Measurements from ENCODE around the gene TACC2.
"Not testable (repeated sequence)": the region's sequence is repeated elsewhere in the genome, so short reads cannot be mapped to it uniquely, and the experiment has no call there.

Gene TACC2

DNA sequence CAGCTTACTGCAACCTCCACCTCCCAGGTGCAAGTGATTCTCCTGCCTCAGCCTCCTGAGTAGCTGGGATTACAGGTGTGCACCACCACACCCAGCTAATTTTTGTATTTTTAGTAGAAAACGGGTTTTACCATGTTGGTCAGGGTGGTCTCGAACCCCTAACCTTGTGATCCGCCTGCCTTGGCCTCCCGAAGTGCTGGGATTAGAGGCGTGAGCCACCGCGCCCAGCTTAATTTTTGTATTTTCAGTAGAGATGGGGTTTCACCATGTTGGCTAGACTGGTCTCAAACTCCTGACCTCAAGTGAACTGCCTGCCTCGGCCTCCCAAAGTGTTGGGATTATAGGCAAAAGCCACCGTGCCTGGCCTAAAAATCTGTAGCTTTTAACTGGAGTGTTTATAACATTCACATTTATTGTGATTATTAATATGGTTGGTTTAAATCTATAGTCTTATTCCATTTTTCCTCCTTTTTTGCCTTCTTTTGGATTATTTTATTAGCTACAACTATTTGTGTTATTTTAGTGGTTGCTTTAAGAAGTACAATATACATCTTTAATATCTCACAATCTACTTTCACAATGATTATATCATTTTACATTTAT lies 77.5 kb downstream of the TACC2 start:
- not testable (repeated sequence) for DNase-seq

DNA sequence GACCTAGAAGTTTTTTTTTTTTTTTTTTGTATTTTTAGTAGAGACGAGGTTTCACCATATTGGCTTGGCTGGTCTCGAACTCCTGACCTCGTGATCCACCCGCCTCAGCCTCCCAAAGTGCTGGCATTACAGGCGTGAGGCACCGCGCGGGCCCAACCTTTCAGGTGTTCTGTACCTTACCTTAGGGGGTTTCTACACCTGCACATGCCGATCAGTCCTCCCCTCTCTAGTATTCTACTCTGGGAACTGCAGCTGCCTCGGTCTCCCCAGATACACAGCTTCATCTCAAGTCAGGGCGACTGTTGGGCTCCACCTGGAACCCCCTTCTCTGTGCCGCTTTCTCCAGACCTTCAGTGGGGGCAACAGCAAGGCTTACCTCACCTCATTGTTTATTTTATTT lies 79.9 kb downstream of the TACC2 start:
- no peak for DNase-seq

DNA sequence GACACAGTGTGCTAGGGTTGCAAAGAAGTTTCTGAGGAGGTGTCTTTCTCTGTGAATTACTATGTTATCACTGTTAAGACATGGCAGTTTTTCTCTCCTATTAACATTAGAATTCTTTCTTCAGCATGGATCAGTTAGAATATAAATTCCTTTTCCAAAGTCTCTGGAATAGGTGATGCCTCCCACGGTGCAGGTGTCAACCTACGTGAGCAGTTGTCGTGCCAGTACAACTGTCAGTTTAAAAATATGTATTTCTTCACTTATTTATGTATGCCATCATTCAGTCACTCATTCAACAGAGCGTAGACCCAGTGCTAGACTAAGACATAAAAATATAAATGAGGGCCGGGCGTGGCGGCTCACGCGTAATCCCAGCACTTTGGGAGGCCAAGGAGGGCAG lies 83.5 kb downstream of the TACC2 start:
- no peak for DNase-seq

DNA sequence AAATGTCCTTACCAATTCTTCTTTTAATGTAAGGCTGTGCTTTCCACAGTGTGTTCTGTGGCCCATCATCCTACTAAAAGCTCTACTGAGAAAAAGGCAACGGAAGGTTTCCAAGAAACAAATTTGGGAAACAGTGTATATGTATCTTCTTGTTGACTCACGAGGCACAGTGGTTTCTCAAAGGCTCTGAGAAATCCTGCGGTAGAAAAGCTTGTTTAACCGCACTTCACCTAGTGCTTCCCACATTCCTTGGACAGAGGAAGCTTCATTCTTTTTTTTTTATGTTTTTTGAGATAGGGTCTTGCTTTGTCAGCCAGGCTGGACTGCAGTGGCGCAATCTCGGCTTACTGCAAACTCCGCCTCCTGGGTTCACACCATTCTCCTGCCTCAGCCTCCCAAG lies 84.5 kb downstream of the TACC2 start:
- DNase-seq: no peak

DNA sequence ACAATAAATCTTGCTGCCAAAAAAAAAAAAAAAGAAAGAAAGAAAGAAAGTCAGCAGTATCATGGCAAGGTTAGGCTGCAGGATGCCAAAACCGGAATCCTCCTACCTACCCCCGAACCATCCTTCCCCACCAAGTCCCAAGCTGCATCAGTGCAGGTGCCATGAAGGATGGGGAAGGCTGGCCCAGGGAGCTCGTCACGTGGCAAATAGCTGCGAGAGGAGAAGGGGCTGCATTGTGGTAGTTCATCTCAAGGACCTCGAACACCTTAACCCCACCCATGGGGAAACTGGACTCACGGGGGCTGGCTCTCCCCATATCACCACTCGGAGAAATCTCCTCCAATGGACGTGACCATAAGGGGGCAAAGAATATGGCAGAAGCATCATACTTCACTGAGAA lies 86.2 kb downstream of the TACC2 start:
- no peak for DNase-seq

DNA sequence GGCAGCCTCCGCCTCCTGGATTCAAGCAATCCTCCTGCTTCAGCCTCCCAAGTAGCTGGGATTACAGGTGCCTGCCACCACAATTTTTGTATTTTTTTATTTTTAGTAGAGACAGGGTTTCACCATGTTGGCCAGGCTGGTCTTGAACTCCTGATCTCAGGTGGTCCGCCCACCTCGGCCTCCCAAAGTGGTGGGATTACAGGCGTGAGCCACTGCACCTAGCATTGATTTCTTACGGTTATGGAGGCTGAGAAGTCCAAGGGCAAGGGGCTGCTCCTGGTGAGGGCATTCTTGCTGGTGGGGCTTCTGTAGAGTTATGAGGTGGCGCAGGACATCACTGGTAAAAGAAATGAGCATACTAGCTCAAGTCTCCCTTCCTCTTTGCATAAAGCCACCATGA lies 86.9 kb downstream of the TACC2 start:
- DNase-seq: not testable (repeated sequence)

DNA sequence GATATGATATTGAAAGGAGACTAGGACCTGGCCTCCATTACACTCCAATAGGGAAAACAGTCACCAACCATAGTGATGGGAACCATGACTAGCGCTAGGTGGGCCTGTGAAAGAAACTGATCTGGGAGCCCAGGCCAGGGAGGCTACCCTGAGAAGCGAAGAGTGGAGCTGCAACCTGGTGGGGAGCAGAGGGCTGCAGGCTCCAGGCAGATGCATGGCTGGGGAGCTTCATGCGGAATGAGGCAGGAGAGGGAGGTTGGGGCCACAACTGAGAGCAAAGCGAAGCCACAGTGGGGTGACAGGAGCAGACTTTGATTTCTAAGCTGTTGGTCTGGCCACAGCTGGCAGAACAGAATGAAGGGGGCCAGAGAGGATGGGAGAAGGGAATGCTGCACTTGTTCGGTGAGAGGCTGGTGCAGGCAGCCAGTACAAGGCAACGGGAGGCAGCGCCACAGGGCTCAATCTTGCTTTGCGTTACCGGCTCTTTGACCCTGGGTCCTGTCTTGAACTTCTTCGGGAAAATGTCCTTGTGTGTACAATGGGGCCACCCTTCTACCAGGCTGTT lies 88.4 kb downstream of the TACC2 start:
- DNase-seq: no peak

DNA sequence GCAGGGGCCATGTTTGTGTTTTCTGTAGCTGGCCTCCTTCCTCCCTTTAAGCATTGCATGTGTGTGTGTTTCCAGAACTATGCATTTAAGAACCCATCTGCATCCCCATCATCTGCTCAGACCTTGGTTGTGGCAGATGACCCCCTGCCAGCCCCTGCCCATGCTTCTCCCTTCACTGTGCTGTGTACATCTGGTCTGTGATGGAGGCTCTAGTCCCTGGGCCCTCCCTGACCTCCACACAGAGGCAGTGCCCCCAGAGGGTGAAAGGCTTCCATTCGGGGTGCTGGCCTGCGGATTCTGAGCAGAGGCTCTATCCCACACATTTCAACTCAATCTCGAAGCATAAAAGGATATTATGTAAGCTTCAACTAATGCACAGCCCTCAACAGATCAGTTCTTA lies 89.4 kb downstream of the TACC2 start:
- DNase-seq: no peak

DNA sequence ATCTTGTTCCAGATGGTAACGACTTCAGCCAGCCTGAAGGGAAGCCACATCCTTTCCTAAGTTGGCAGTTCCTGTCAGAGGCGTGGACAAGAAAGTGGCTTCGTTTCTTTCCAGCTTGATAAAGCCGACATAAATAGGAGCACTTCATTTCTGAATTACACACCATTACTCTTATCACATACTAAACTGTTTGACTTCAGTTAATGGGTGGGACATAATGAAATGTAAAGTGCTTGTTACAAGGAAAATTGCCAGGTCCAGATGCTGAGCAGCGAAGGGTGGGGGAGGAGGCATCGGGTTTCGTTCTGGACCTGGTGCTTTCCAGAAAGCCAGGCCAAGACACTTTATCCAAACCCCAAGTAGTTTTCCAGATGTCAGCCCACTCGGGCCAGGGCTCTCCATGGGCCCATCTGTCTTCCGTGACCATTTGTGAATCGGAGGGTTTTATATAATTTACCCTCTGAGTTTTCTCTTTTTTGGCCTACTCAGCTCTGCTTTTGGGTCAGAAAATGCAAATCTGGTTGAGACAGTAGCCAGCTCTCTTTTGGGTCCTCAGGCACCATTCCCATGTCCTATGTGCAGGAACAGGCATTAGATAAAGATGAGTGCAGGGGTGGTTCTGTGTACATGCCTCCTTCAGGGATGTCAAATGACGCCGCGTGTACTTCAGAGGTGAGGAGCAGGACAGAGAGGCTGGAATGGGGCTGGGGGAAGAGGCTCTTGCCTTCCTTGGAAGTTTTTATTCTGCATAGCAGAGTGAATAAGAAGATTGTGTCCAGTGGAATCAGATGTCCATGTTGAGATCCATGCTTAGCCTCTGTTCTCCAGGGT lies 90.2 kb downstream of the TACC2 start:
- no peak for DNase-seq

DNA sequence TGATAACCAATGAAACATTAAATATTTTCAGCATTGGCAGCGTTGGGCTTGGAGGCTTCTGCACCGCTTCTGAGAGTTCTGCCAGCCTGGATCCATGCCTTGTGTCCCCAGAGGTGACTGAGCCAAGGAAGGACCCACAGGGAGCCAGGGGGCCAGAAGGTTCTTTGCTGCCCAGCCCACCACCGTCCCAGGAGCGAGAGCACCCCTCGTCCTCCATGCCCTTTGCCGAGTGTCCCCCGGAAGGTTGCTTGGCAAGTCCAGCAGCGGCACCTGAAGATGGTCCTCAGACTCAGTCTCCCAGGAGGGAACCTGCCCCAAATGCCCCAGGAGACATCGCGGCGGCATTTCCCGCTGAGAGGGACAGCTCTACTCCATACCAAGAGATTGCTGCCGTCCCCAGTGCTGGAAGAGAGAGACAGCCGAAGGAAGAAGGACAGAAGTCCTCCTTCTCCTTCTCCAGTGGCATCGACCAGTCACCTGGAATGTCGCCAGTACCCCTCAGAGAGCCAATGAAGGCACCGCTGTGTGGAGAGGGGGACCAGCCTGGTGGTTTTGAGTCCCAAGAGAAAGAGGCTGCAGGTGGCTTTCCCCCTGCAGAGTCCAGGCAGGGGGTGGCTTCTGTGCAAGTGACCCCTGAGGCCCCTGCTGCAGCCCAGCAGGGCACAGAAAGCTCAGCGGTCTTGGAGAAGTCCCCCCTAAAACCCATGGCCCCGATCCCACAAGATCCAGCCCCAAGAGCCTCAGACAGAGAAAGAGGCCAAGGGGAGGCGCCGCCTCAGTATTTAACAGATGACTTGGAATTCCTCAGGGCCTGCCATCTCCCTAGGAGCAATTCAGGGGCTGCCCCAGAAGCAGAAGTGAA lies 93.9 kb downstream of the TACC2 start:
- DNase-seq: no peak

DNA sequence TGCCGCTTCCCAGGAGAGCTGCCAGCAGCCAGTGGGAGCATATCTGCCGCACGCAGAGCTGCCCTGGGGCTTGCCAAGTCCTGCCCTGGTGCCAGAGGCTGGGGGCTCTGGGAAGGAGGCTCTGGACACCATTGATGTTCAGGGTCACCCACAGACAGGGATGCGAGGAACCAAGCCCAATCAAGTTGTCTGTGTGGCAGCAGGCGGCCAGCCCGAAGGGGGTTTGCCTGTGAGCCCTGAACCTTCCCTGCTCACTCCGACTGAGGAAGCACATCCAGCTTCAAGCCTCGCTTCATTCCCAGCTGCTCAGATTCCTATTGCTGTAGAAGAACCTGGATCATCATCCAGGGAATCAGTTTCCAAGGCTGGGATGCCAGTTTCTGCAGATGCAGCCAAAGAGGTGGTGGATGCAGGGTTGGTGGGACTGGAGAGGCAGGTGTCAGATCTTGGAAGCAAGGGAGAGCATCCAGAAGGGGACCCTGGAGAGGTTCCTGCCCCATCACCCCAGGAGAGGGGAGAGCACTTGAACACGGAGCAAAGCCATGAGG lies 94.6 kb downstream of the TACC2 start:
- DNase-seq: no peak

DNA sequence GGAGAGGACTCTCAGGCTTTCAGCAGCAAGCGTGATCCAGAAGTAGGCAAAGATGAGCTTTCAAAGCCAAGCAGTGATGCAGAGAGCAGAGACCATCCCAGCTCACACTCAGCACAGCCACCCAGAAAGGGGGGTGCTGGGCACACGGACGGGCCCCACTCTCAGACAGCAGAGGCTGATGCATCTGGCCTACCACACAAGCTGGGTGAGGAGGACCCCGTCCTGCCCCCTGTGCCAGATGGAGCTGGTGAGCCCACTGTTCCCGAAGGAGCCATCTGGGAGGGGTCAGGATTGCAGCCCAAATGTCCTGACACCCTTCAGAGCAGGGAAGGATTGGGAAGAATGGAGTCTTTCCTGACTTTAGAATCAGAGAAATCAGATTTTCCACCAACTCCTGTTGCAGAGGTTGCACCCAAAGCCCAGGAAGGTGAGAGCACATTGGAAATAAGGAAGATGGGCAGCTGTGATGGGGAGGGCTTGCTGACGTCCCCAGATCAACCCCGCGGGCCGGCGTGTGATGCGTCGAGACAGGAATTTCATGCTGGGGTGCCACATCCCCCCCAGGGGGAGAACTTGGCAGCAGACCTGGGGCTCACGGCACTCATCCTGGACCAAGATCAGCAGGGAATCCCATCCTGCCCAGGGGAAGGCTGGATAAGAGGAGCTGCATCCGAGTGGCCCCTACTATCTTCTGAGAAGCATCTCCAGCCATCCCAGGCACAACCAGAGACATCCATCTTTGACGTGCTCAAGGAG lies 95.5 kb downstream of the TACC2 start:
- DNase-seq: no peak

DNA sequence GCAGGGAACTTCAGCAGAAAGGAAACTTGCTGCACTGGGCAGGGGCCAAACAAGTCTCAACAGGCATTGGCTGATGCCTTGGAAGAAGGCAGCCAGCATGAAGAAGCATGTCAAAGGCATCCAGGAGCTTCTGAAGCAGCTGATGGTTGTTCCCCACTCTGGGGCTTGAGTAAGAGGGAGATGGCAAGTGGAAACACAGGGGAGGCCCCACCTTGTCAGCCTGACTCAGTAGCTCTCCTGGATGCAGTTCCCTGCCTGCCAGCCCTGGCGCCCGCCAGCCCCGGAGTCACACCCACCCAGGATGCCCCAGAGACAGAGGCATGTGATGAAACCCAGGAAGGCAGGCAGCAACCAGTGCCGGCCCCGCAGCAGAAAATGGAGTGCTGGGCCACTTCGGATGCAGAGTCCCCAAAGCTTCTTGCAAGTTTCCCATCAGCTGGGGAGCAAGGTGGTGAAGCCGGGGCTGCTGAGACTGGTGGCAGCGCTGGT lies 96.5 kb downstream of the TACC2 start:
- no peak for DNase-seq

DNA sequence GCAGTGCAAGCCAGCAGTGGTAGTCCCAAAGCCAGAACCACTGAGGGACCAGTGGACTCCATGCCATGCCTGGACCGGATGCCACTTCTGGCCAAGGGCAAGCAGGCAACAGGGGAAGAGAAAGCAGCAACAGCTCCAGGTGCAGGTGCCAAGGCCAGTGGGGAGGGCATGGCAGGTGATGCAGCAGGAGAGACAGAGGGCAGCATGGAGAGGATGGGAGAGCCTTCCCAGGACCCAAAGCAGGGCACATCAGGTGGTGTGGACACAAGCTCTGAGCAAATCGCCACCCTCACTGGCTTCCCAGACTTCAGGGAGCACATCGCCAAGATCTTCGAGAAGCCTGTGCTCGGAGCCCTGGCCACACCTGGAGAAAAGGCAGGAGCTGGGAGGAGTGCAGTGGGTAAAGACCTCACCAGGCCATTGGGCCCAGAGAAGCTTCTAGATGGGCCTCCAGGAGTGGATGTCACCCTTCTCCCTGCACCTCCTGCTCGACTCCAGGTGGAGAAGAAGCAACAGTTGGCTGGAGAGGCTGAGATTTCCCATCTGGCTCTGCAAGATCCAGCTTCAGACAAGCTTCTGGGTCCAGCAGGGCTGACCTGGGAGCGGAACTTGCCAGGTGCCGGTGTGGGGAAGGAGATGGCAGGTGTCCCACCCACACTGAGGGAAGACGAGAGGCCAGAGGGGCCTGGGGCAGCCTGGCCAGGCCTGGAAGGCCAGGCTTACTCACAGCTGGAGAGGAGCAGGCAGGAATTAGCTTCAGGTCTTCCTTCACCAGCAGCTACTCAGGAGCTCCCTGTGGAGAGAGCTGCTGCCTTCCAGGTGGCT lies 97.7 kb downstream of the TACC2 start:
- DNase-seq: no peak

DNA sequence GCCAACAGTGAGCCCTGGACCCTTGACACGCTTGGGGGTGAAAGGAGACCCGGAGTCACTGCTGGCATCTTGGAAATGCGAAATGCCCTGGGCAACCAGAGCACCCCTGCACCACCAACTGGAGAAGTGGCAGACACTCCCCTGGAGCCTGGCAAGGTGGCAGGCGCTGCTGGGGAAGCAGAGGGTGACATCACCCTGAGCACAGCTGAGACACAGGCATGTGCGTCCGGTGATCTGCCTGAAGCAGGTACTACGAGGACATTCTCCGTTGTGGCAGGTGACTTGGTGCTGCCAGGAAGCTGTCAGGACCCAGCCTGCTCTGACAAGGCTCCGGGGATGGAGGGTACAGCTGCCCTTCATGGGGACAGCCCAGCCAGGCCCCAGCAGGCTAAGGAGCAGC lies 98.5 kb downstream of the TACC2 start:
- no peak for DNase-seq

DNA sequence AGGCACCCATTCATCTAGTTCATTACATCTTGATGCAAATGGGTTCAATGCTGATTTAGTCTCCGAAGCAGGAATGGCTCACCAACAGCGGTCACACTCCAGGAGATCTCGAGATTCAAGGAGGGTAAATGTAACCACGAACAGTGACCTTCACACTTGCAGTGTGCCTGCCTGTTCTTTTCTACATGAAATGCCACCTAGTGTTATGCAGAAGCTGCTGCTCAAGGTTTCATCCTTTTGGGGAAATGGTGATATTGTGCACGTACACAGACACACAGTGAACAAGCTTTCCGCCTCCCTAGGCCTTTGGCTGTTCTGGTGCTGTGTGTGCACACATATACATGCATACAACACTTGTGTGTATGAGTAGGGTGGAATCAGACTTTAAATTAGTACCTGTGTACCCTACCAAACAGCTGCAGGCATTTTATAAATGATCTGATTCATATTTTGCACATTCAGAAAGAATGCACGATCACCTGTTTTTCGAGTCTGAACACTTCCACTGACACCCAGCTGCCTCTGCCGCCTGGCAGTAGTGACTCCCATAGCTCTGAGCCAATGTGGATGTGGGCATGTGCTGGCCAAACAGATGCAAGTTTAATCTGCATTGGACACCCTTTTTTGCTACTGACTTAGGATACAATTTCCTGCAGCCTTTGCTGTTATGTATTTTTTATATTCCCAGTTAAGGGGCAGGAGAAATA lies 100.5 kb downstream of the TACC2 start:
- DNase-seq: no peak

DNA sequence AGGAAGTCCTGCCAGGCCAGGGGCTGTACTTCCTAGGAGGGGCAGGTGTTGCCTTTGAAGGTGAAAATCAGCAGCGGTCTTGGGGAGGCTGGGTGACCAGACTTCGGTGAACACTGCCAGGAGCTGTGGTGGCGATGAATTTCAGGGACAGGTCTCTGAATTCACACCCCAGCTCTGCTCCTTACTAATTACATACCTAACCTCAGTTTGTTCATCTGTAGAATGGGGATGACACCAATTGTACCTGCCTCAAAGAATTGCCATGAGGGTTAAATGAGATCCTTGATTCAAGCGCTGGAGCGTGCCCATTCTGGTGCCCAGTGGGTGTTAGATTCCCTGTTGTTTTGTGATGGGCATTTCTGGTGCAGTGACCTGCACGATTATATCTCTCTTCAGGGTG lies 102.8 kb downstream of the TACC2 start:
- no peak for DNase-seq

DNA sequence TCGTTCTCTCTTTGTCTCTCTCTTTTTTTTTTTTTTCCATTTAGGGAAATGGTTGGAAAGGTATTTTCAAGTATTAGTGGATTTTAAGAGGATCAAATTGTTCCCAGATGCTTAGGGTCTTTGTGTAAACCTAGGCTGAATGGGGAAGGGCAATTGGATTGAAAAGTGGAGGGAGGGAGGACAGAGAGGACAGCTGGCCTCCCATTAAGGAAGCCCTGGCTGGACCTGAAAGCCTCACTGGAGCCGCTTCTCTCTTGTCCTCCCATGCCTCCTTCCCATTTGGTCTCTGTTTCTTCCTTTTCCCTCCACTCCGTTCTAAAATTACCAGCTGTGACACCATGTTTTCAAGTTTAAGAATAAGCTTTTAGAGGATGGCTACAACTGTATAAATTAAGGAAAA lies 104.1 kb downstream of the TACC2 start:
- DNase-seq: no peak

DNA sequence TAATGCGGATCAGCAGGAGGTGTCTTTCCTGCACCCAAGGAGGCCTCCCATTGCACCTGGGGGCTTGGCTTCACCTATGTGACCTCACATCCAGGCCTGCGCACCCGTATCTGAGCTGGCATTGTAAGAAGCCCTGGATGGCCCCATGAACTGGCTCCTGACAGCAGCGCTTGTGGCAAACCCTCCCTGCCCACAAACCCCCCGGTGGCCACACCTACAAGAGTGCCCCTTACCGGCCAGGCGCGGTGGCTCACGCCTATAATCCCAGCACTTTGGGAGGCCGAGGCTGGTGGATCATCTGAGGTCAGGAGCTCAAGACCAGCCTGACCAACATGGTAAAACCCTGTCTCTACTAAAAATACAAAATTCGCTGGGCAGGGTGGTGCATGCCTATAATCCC lies 107.2 kb downstream of the TACC2 start:
- DNase-seq: not testable (repeated sequence)

DNA sequence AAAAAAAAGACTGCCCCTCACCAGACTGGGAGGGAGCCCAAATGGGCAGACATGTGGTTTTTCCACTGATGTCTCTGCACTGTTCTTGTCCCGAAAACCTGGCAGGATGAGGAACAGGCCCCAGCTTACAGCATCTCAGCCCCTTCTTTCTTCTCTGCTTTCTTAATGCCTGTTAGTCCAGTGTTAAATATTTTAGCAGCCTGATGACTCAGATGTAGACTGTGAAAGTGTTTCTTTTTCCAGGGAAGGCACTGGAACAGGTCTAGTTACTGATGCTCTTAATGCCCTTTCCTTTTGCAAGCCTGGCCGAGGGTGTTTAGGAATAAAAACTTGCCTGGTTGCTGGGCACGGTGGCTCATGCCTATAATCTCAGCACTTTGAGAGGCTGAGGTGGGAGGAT lies 107.7 kb downstream of the TACC2 start:
- no peak for DNase-seq

DNA sequence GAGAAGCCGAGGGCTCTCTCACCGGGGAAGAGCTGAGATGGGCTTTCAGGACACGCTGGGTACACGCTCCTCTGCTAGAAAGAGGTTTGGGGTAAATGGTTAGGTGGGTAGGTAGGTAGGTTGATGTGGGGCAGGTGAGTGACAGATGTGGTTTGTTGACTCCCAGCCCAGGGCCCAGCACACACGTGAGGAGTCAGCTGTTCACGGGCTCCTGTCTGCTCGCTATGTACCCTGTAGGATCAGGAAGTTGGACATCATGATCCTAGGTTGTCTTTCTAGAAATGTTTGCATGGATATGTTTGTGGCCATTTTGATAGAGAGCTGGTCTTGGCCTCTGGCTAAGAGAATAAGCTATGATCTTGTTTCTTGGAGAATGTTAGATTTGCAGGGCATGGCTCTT lies 109.0 kb downstream of the TACC2 start:
- DNase-seq: no peak
